Measurements from ENCODE around the gene VPS51. TPM values are rescaled to one million over a fixed set of nuclear protein-coding genes. Genes with fewer than 3 reads are reported as not detected.

The VPS51 gene
- total and polyA plus RNA-seq, 2 of the 13 experiments (the other 11 are each of a cell fraction or from before 2014, with no cell fraction given): 76.3 to 90.6 TPM

DNA sequence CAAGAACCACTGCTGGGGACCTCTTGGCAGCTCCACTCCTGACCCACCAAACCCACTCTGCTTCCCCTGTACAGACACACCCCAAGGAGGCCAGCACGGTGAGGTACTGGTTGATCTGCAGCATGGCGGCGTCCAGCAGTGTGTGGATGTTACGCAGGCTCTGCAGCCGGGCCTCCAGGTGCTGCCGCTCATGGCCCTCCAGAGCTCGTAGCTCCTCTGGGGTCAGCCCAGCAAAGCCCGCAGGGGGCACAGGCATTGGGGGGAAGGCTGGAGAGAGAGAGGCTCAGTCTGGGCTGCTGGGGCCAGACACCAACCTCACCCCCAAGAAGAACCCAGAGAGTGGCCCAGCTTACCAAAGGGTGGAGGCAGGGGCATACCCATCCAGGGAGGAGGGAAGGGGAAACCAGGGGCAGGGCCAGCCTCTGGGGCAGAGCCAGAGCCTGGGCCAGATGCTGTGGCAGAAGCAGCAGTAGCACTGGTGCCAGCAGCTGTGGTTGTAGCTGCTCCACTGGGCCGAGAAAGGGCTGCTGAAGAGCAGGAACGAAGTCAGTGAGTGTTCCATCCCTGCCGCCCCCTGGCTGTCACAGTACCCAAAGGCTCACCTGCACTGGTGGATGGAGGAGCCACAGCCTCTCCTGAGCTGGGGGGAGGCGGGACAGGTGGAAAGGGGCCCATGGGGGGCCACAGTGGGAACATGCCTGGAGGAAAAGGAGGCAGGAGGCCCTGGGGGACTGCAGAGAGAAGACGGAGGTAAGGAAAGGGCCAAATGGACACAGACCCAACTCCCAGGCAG, 33.8 kb downstream of the VPS51 start:
- Histone ChIP-seq H3K9ac (ENCODE audit: insufficient read depth, low read depth, low read length) (no peak overlapping the region), H3K36me3 (replicated peaks in 1 of 2; ENCODE audit: control insufficient read depth in 1 of 2, insufficient read depth in 2 of 2, low read length in 2 of 2) (peaks cover 47 to 72% of the 10 kb centered on the region in 2 experiments)
- in situ Hi-C loops (cut with HindIII; ENCODE audit: extremely low pct_ligation_motif_present, low pct_unique_long_range_greater_than_20kb): no loop called here

GRCh38 chr11:65130631-65131416, 34.8 kb downstream of the VPS51 start:
- ChIA-PET POLR2A (interaction anchor here (1.1 to 2.7 kb wide), 4 partner anchors 9 to 51 kb away, joined by 3 to 20 read pairs (median 7); partner anchors contain the start of genes CAPN1, FAU and MRPL49), CTCF (ENCODE audit: low intra/inter-chr PET ratio, low total read pairs) (no interaction called here)
- intact Hi-C loops (cut with micrococcal nuclease; ENCODE audit: unreplicated experiment) (no loop called here), in situ Hi-C loops (cut with HindIII; ENCODE audit: extremely low pct_ligation_motif_present, low pct_unique_long_range_greater_than_20kb) (no loop called here)
- ATAC-seq: no peak
- H3K9ac ChIP-seq (ENCODE audit: insufficient read depth, low read depth, low read length): no peak overlapping the region
- H3K27me3 ChIP-seq (ENCODE audit: control insufficient read depth in 1 of 2, insufficient read depth in 2 of 2, low read length in 2 of 2): no peaks in the 10 kb centered on the region; a peak in 1 of 5 replicates
- H3K36me3 ChIP-seq (replicated peaks in 1 of 2; ENCODE audit: control insufficient read depth in 1 of 2, insufficient read depth in 2 of 2, low read length in 2 of 2): peaks cover 38 to 63% of the 10 kb centered on the region in 2 experiments
- BruUV-seq (replicated peaks): no TSS peak
- peaks cover 20% of the 10 kb centered on the region for H3K4me1 ChIP-seq (ENCODE audit: insufficient read depth, low read length)
- peaks cover 26% of the 10 kb centered on the region for H3K79me2 ChIP-seq (ENCODE audit: insufficient read depth, low read length)
- H3K4me2 ChIP-seq (ENCODE audit: low read depth, low read length): no peak overlapping the region
- no peak for FAIRE-seq
- H2AFZ ChIP-seq (ENCODE audit: low read length): no peak overlapping the region
- 95% methylated on average over 18 of the region's 19 CpGs for WGBS (ENCODE audit: low lambda C conversion rate)
- no peak for DNase-seq (ENCODE audit: low spot score)
- no peaks in the 10 kb centered on the region for H3K9me3 ChIP-seq (ENCODE audit: low read length)
- H3K27ac ChIP-seq (ENCODE audit: extremely low read length, insufficient read depth, low read length): no peak overlapping the region
- H3K4me3 ChIP-seq (replicated peaks in 1 of 3; ENCODE audit: insufficient read depth in 1 of 3, low read depth in 2 of 3, low read length in 3 of 3): no peak overlapping the region
- H4K20me1 ChIP-seq (ENCODE audit: insufficient read depth, low read length): peaks cover 17% of the 10 kb centered on the region
- 0 out of 4 replicates have a peak, but pooled peaks of 1 of the 2 experiments have one; percentile 8 for TF ChIP-seq POLR2A (IDR thresholded peaks at IDR 0.05; ENCODE audit: insufficient read depth in 1 of 2, low read depth in 2 of 2, low read length in 2 of 2)
- TF ChIP-seq, protein P1, sequence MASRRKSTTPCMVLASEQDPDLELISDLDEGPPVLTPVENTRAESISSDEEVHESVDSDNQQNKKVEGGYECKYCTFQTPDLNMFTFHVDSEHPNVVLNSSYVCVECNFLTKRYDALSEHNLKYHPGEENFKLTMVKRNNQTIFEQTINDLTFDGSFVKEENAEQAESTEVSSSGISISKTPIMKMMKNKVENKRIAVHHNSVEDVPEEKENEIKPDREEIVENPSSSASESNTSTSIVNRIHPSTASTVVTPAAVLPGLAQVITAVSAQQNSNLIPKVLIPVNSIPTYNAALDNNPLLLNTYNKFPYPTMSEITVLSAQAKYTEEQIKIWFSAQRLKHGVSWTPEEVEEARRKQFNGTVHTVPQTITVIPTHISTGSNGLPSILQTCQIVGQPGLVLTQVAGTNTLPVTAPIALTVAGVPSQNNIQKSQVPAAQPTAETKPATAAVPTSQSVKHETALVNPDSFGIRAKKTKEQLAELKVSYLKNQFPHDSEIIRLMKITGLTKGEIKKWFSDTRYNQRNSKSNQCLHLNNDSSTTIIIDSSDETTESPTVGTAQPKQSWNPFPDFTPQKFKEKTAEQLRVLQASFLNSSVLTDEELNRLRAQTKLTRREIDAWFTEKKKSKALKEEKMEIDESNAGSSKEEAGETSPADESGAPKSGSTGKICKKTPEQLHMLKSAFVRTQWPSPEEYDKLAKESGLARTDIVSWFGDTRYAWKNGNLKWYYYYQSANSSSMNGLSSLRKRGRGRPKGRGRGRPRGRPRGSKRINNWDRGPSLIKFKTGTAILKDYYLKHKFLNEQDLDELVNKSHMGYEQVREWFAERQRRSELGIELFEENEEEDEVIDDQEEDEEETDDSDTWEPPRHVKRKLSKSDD (CRISPR knock-in tag; IDR thresholded peaks at IDR 0.05; ENCODE audit: low read depth): no peak
- TF ChIP-seq, protein P2, sequence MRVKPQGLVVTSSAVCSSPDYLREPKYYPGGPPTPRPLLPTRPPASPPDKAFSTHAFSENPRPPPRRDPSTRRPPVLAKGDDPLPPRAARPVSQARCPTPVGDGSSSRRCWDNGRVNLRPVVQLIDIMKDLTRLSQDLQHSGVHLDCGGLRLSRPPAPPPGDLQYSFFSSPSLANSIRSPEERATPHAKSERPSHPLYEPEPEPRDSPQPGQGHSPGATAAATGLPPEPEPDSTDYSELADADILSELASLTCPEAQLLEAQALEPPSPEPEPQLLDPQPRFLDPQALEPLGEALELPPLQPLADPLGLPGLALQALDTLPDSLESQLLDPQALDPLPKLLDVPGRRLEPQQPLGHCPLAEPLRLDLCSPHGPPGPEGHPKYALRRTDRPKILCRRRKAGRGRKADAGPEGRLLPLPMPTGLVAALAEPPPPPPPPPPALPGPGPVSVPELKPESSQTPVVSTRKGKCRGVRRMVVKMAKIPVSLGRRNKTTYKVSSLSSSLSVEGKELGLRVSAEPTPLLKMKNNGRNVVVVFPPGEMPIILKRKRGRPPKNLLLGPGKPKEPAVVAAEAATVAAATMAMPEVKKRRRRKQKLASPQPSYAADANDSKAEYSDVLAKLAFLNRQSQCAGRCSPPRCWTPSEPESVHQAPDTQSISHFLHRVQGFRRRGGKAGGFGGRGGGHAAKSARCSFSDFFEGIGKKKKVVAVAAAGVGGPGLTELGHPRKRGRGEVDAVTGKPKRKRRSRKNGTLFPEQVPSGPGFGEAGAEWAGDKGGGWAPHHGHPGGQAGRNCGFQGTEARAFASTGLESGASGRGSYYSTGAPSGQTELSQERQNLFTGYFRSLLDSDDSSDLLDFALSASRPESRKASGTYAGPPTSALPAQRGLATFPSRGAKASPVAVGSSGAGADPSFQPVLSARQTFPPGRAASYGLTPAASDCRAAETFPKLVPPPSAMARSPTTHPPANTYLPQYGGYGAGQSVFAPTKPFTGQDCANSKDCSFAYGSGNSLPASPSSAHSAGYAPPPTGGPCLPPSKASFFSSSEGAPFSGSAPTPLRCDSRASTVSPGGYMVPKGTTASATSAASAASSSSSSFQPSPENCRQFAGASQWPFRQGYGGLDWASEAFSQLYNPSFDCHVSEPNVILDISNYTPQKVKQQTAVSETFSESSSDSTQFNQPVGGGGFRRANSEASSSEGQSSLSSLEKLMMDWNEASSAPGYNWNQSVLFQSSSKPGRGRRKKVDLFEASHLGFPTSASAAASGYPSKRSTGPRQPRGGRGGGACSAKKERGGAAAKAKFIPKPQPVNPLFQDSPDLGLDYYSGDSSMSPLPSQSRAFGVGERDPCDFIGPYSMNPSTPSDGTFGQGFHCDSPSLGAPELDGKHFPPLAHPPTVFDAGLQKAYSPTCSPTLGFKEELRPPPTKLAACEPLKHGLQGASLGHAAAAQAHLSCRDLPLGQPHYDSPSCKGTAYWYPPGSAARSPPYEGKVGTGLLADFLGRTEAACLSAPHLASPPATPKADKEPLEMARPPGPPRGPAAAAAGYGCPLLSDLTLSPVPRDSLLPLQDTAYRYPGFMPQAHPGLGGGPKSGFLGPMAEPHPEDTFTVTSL (CRISPR knock-in tag; IDR thresholded peaks at IDR 0.05; ENCODE audit: borderline replicate concordance): no peak
- TF ChIP-seq RFXANK (CRISPR knock-in tag; IDR thresholded peaks at IDR 0.05): no peak

More for the DNA sequence above, 33.8 kb downstream of the VPS51 start:
- DNase-seq (ENCODE audit: low spot score) (no peak), ATAC-seq (no peak), FAIRE-seq (no peak)
- H3K79me2 ChIP-seq (ENCODE audit: insufficient read depth, low read length): peaks cover 29% of the 10 kb centered on the region
- no TSS peak for BruUV-seq (replicated peaks)
- no peak overlapping the region for H3K4me3 ChIP-seq (replicated peaks in 1 of 3; ENCODE audit: insufficient read depth in 1 of 3, low read depth in 2 of 3, low read length in 3 of 3)
- no peak overlapping the region for H3K27ac ChIP-seq (ENCODE audit: extremely low read length, insufficient read depth, low read length)
- H3K9me3 ChIP-seq (ENCODE audit: low read length): no peaks in the 10 kb centered on the region
- WGBS (ENCODE audit: low lambda C conversion rate): 99% methylated on average over 7 of the region's 13 CpGs
- H3K4me2 ChIP-seq (ENCODE audit: low read depth, low read length): no peak overlapping the region
- ChIA-PET CTCF (ENCODE audit: low intra/inter-chr PET ratio, low total read pairs) (no interaction called here), POLR2A (interaction anchor here (0.7 to 2.8 kb wide), 6 partner anchors 8 to 116 kb away, joined by 3 to 20 read pairs (median 6); partner anchors contain the start of genes ARL2, CAPN1, FAU and MRPL49)
- TF ChIP-seq AGO1 (IDR thresholded peaks at IDR 0.05; ENCODE audit: low read depth, low read length, poor library complexity, severe bottlenecking) (peak; percentile 41), ZNF550 (CRISPR knock-in tag; IDR thresholded peaks at IDR 0.05; ENCODE audit: borderline replicate concordance) (no peak), ZNF251 (CRISPR knock-in tag; IDR thresholded peaks at IDR 0.05) (no peak), POLR2A (IDR thresholded peaks at IDR 0.05; ENCODE audit: insufficient read depth in 1 of 2, low read depth in 2 of 2, low read length in 2 of 2) (peak in 1 of 2 experiments; percentile 35; a peak in 1 of 4 replicates), AGO2 (optimal IDR thresholded peaks at IDR 0.05; ENCODE audit: low read depth, low read length) (peak; percentile 93), RBFOX2 (IDR thresholded peaks at IDR 0.05; ENCODE audit: low read depth, low read length) (peak; percentile 63)
- peaks cover 17% of the 10 kb centered on the region for H4K20me1 ChIP-seq (ENCODE audit: insufficient read depth, low read length)
- peaks cover 14% of the 10 kb centered on the region for H3K4me1 ChIP-seq (ENCODE audit: insufficient read depth, low read length)
- intact Hi-C loops (cut with micrococcal nuclease; ENCODE audit: unreplicated experiment): no loop called here
- no peaks in the 10 kb centered on the region; a peak in 1 of 5 replicates for H3K27me3 ChIP-seq (ENCODE audit: control insufficient read depth in 1 of 2, insufficient read depth in 2 of 2, low read length in 2 of 2)
- H2AFZ ChIP-seq (ENCODE audit: low read length): no peak overlapping the region
